ENCODE measurements around the gene HMSD. TPM values are rescaled to one million over a fixed set of nuclear protein-coding genes. Genes with fewer than 3 reads are reported as not detected.
A peak's percentile ranks its signal among the peaks of the same experiment; 100 is the strongest.
"Not testable (repeated sequence)": the region's sequence is repeated elsewhere in the genome, so short reads cannot be mapped to it uniquely, and the experiment has no call there.

HMSD gene
- total RNA-seq, 2 donors from 2014 or later = 0.70 to 5.5 TPM

DNA sequence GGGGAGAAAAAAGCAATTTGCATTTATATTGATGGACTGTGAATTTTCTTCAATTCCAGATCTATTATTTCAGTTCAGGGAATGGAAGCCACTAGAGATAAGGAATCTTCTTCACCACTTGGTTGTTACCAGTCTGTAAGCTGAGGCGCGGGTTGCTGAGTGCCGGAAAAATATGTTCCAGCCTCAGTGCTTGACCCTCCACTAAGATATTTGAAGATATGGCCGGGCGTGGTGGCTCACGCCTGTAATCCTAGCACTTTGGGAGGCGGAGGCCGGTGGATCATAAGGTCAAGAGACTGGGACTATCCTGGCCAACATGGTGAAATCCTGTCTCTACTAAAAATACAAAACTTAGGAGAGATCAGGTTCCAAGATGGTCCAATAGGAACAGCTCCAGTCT is 9.1 kb upstream of the HMSD start:
- no peaks in the 10 kb centered on the region for H3K9me3 ChIP-seq (ENCODE audit: control insufficient read depth, low read length)
- H3K4me3 ChIP-seq (ENCODE audit: low read length) = no peak overlapping the region
- H3K27me3 ChIP-seq (ENCODE audit: control insufficient read depth, insufficient read depth, low read length, poor library complexity, severe bottlenecking) = peaks cover 33% of the 10 kb centered on the region
- no peak for DNase-seq
- H3K36me3 ChIP-seq (ENCODE audit: control insufficient read depth, insufficient read depth, low read length) = no peaks in the 10 kb centered on the region
- no peaks in the 10 kb centered on the region for H3K4me1 Mint-ChIP-seq
- H3K9ac ChIP-seq (ENCODE audit: extremely low read depth, low read length, poor library complexity, severe bottlenecking) = no peak overlapping the region
- H3K36me3 Mint-ChIP-seq (ENCODE audit: low read depth) = no peaks in the 10 kb centered on the region
- peaks cover 40% of the 10 kb centered on the region for H3K27me3 Mint-ChIP-seq (ENCODE audit: insufficient read depth)
- no peak overlapping the region for H3K27ac ChIP-seq (ENCODE audit: low read depth, low read length)
- H3K9me3 Mint-ChIP-seq = no peaks in the 10 kb centered on the region
- WGBS, 2 experiments (ENCODE audit: insufficient coverage in 1 of 2, insufficient read length in 1 of 2) = 95 to 96% methylated on average over 8 of the region's 8 CpGs
- TF ChIP-seq, protein P1, sequence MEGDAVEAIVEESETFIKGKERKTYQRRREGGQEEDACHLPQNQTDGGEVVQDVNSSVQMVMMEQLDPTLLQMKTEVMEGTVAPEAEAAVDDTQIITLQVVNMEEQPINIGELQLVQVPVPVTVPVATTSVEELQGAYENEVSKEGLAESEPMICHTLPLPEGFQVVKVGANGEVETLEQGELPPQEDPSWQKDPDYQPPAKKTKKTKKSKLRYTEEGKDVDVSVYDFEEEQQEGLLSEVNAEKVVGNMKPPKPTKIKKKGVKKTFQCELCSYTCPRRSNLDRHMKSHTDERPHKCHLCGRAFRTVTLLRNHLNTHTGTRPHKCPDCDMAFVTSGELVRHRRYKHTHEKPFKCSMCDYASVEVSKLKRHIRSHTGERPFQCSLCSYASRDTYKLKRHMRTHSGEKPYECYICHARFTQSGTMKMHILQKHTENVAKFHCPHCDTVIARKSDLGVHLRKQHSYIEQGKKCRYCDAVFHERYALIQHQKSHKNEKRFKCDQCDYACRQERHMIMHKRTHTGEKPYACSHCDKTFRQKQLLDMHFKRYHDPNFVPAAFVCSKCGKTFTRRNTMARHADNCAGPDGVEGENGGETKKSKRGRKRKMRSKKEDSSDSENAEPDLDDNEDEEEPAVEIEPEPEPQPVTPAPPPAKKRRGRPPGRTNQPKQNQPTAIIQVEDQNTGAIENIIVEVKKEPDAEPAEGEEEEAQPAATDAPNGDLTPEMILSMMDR (conservative IDR thresholded peaks at IDR 0.05) = no peak
- H3K4me1 ChIP-seq (ENCODE audit: control insufficient read depth, insufficient read depth, low read length) = no peaks in the 10 kb centered on the region
- H3K27ac Mint-ChIP-seq = no peak overlapping the region
- H3K4me3 Mint-ChIP-seq = peak overlapping the region; percentile 45

GRCh38 chr18:63940543-63941050 is 8.5 kb upstream of the HMSD start:
- H3K9ac ChIP-seq (ENCODE audit: extremely low read depth, low read length, poor library complexity, severe bottlenecking); H3K27ac Mint-ChIP-seq; H3K9me3 ChIP-seq (ENCODE audit: control insufficient read depth, low read length); H3K4me1 Mint-ChIP-seq; H3K27ac ChIP-seq (ENCODE audit: low read depth, low read length); H3K4me1 ChIP-seq (ENCODE audit: control insufficient read depth, insufficient read depth, low read length); H3K36me3 ChIP-seq (ENCODE audit: control insufficient read depth, insufficient read depth, low read length); H3K9me3 Mint-ChIP-seq; H3K36me3 Mint-ChIP-seq (ENCODE audit: low read depth); H3K4me3 ChIP-seq (ENCODE audit: low read length): not testable (repeated sequence)
- H3K4me3 Mint-ChIP-seq = peak overlapping the region; percentile 45
- WGBS, 2 experiments (ENCODE audit: insufficient coverage in 1 of 2, insufficient read length in 1 of 2) = 86 to 88% methylated on average over 14 to 17 of the region's 17 CpGs
- peaks cover 44% of the 10 kb centered on the region for H3K27me3 Mint-ChIP-seq (ENCODE audit: insufficient read depth)
- TF ChIP-seq, protein P1 (conservative IDR thresholded peaks at IDR 0.05) = peak; percentile 50
- H3K27me3 ChIP-seq (ENCODE audit: control insufficient read depth, insufficient read depth, low read length, poor library complexity, severe bottlenecking) = peaks cover 30% of the 10 kb centered on the region
- DNase-seq = peak; percentile 71

DNA sequence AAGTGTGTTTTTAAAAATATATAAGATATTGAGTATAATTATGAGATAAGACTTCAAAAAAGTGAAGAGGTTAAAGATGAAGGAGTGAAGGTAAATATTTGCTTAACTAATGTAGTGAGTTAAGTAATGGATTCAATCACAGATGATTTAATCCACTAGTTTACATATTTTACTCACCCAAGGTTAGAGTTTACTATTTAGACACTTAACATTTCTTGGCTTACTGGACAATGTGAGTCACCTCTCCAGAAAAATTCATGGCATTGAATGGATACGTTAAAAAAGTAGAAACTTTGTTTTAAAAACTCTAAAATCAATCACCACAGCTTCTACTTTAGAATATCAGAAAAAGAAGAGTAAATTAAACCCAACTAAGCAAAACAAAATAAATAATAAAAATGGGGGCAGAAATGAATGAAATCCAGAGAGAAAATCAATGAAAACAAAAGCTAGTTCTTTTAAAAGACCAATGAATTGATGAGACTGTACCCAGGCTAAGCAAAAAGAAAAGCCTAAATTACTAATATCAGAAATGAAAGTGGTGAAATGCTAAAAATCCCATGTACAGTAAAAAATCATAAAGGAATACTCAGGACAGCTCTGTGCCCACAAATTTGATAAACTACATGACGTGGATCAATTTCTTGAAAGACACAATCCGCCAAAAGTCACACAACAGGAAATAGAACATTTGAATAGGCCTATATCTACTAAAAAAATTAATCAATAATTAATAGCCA is 1.9 kb upstream of the HMSD start:
- 97% methylated on average over 3 of the region's 3 CpGs; no CpG with 5 or more reads in 1 of the 2 experiments for WGBS, 2 experiments (ENCODE audit: insufficient coverage in 1 of 2, insufficient read length in 1 of 2)
- Histone ChIP-seq H3K9ac (ENCODE audit: extremely low read depth, low read length, poor library complexity, severe bottlenecking) (no peak overlapping the region), H3K4me1 (ENCODE audit: control insufficient read depth, insufficient read depth, low read length) (no peaks in the 10 kb centered on the region), H3K27ac (ENCODE audit: low read depth, low read length) (no peak overlapping the region), H3K4me3 (ENCODE audit: low read length) (no peak overlapping the region), H3K36me3 (ENCODE audit: control insufficient read depth, insufficient read depth, low read length) (no peaks in the 10 kb centered on the region), H3K27me3 (ENCODE audit: control insufficient read depth, insufficient read depth, low read length, poor library complexity, severe bottlenecking) (peaks cover 16% of the 10 kb centered on the region), H3K9me3 (ENCODE audit: control insufficient read depth, low read length) (no peaks in the 10 kb centered on the region)
- Mint-ChIP-seq H3K9me3 (peaks cover 3% of the 10 kb centered on the region), H3K36me3 (ENCODE audit: low read depth) (no peaks in the 10 kb centered on the region), H3K27ac (no peak overlapping the region), H3K4me1 (peaks cover 4% of the 10 kb centered on the region), H3K4me3 (no peak overlapping the region), H3K27me3 (ENCODE audit: insufficient read depth) (peaks cover 82% of the 10 kb centered on the region)
- TF ChIP-seq, protein P1 (conservative IDR thresholded peaks at IDR 0.05) = no peak
- DNase-seq = no peak

Measured in endodermal cell (in vitro differentiated cells).